Omental fat pad (tissue), 4 donors: Measurements from ENCODE around the gene CD200R1L. TPM values are rescaled to one million over a fixed set of nuclear protein-coding genes. Genes with fewer than 3 reads are reported as not detected.

ENCODE experiments used
- ATAC-seq: fragments of 150-250 bp; one replicate; pipeline ENCODE4 v1.9.1; 2016; ENCODE audit warnings: mild to moderate bottlenecking, moderate library complexity; ENCODE audit not compliant: low FRiP score
- DNase-seq: peaks from one replicate; pipeline ENCODE4 v3.0.0-alpha.2; 2019; ENCODE audit warnings: low spot score
- total RNA-seq, 4 donors: library from RNA; depleted of rRNA; stranded (reverse); fragments of >200 nt; gene quantifications; one replicate each; pipeline ENCODE4 v1.1.0, GENCODE V29; 2016
- TF ChIP-seq, protein P1 (sequence below), 3 donors: fragments of 450-650 bp; IDR thresholded peaks; one replicate each; pipeline ENCODE4 v1.5.1; 2016 to 2017; ENCODE audit warnings: antibody characterized with exemption in 3 of 3, mild to moderate bottlenecking in 3 of 3, moderate library complexity in 2 of 3

CD200R1L gene
- total RNA-seq, 4 donors from 2014 or later = not detected

DNA sequence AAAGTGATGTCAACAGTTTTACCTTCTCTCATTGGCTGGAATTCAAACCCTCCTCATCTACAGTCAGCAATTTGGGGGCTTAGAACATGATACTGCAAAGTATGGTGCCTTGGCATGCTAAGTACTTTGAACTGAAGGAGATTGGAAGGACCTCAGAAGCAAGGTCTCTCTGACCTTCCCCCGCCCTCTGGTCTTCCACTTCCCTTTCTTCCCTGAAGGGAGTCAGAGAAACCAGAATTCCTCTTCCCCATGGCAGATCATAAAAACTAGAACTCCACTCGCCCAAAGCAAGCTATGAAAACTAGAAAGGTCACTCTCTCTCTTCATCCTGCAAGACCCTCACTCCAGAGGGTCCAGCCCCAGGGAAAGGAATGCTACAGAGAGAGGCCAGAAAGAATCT is 64.2 kb downstream of the CD200R1L start:
- no peak for DNase-seq
- TF ChIP-seq, protein P1, sequence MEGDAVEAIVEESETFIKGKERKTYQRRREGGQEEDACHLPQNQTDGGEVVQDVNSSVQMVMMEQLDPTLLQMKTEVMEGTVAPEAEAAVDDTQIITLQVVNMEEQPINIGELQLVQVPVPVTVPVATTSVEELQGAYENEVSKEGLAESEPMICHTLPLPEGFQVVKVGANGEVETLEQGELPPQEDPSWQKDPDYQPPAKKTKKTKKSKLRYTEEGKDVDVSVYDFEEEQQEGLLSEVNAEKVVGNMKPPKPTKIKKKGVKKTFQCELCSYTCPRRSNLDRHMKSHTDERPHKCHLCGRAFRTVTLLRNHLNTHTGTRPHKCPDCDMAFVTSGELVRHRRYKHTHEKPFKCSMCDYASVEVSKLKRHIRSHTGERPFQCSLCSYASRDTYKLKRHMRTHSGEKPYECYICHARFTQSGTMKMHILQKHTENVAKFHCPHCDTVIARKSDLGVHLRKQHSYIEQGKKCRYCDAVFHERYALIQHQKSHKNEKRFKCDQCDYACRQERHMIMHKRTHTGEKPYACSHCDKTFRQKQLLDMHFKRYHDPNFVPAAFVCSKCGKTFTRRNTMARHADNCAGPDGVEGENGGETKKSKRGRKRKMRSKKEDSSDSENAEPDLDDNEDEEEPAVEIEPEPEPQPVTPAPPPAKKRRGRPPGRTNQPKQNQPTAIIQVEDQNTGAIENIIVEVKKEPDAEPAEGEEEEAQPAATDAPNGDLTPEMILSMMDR (IDR thresholded peaks at IDR 0.05) = no peak

DNA sequence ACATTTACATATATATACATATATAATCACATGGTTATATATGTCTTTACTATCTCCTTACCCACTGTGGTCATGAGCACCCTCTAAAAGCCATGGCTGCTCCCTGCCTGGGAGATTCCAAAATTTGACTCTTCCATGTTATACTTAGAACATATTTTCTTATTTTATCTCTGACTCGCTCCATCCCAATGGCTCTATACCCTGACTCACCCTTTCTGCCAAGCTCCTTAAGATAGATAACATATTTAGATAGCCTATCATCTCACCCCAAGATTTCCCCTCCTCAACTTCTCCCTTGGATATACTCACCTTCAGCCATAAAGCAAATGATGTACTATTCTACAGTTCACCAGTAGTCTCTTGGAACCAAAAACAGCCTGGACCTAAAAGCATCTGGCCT is 65.1 kb downstream of the CD200R1L start:
- ATAC-seq = peak; percentile 35
- TF ChIP-seq, protein P1 (IDR thresholded peaks at IDR 0.05) = no peak
- no peak for DNase-seq

More for the DNA sequence above, 64.2 kb downstream of the CD200R1L start:
- ATAC-seq = no peak

DNA sequence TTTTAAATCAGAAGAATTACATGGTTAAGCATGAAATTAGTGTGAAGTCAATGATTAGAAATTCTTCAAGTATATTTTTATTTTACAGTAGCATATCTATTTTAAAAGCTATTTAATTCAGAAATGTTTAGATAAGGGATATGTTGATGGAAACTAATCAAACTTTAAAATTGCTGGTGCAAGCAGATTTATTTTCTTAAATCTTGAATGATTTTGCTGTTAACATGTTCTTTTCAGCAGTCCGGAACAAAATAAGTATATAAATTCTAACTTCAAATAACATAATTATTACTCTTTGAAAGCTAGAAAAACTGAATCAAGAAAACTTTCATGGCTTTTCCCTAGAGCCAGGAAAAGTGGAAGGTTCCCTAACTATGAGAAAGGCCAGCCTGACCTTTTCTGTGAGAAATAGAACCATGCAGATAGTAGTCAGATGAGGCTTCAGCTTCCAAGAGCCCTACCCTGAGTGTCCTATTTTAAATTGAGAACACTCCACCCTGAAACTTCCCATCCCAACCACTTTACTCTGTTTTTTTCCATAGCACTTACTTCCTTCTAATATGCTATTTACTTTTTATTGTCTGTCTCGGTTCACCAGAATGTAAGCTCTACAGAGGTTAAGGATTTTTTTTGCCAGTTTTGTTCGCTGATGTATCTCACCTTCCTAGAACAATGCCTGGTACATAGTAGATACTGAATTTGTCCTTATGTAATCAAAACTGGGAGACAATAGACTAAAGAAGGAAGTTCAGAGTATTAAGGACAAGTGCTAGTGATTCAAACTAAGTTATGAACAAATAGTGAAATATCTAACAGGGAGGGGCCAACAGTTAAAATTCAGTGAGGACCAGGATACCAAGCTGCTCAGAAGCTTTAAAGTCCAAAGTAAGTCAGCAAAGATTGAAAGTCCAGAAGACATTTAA is 66.8 kb downstream of the CD200R1L start:
- TF ChIP-seq, protein P1 (IDR thresholded peaks at IDR 0.05) = no peak
- no peak for DNase-seq
- ATAC-seq = no peak

DNA sequence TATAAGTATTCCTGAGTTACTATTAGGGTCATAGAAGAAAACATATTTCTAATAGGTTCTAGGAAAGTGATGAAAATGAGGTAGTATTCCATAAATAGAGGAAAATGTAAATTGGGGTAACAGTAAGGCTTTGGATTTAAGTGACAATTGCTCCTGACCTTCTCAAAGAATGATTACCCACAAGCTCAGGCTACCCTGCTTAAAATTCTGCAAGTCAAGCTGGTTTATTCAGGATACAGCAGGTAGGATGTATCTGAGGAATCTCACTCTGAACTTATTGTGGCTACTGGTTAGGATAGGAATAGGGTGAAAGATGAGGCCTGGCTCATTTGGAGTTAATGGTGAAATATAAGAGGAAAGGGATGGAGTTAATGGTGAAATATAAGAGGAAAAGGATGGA is 67.7 kb downstream of the CD200R1L start:
- ATAC-seq = no peak

DNA sequence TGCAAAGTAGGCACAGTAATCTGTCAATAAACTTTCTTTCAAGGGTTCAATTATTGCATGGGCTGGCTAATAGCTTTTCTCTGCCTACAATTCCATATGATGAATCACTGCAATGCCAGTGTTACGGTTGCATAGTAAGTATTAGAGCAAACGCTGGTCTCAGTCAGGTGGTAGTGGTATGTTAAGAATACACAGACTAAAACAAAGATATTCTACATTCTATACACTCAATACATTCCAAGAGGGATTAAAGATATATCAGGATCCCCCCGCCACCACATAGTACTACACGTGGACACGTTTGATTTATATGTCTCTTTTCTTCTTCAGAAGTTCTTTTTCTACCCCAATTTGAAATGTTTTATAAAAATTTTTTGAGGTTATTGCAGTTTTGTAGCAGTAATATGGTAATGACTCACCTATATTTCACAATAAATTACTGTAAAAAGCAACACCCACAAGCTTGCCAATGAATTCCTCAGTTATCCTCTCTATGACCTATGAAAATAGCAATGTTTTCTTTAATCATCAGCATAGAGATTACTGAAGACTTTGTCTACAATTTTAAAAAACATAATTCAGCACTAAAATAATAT is 68.2 kb downstream of the CD200R1L start:
- ATAC-seq (peak; percentile 75), DNase-seq (no peak)
- TF ChIP-seq, protein P1 (IDR thresholded peaks at IDR 0.05) = no peak

More for the DNA sequence above, 67.7 kb downstream of the CD200R1L start:
- DNase-seq = no peak
- TF ChIP-seq, protein P1 (IDR thresholded peaks at IDR 0.05) = no peak

DNA sequence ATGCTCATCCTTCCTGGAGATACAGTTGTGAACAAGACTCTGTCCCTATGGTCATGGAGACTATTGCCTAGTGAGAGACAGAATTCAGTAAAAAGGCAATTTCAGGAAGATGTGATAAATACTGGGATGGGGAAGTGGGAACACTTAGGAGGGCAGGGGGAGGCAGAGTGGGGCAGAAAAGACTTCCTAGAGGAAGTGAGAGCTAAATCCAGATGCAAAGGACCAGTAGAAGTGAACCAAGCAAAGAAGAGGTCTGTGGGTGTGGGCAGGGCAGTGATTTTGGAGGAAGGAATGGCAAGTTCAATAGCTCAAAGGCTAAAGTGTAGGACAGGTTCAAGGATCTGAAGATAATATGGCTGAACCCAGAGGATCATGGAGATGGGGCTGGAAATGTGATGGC is 68.9 kb downstream of the CD200R1L start:
- ATAC-seq = no peak
- TF ChIP-seq, protein P1 (IDR thresholded peaks at IDR 0.05) = no peak
- no peak for DNase-seq
